ENCODE results near the gene DCAF10. TPM values are rescaled to one million over a fixed set of nuclear protein-coding genes. Genes with fewer than 3 reads are reported as not detected.
A peak's percentile ranks its signal among the peaks of the same experiment; 100 is the strongest.
"Not testable (repeated sequence)": the region's sequence is repeated elsewhere in the genome, so short reads cannot be mapped to it uniquely, and the experiment has no call there.

Gene DCAF10
- total RNA-seq, 1 experiment from 2014 or later: 24.0 TPM

DNA sequence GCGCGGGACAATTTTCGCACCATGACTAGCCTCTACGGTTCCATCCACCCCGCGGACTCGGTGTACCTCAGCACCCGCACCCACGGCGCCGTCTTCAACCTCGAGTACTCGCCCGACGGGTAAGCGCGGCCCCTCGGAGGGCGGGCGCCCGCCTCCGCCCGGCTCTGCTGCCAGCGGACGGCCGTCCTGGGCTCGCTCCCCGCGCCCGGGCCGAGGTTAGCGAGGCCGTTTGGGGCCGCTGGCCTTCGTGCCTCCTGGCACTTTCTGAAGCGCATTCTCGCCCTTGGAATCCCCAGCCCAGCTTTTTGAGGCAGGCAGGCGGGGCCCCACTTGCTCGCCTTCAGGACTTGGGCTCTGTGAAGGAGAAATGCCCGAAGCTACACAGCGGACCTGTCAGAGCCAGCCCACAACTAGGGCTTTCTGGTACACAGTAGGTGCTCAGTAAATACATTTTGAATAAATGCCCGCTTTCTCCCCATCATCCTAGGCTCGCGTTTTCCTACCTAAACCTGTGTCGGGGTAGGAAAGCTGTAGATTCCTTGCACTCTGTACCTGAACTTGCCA, 772 bp downstream of the DCAF10 start:
- POLR2A ChIA-PET (ENCODE audit: low non-redundant PET): interaction anchor here (0.6 to 0.8 kb wide), 3 partner anchors 22 to 316 kb away, joined by 3 to 9 read pairs (median 4); no protein-coding TSS in a partner anchor
- BruUV-seq (replicated peaks): no TSS peak

DNA sequence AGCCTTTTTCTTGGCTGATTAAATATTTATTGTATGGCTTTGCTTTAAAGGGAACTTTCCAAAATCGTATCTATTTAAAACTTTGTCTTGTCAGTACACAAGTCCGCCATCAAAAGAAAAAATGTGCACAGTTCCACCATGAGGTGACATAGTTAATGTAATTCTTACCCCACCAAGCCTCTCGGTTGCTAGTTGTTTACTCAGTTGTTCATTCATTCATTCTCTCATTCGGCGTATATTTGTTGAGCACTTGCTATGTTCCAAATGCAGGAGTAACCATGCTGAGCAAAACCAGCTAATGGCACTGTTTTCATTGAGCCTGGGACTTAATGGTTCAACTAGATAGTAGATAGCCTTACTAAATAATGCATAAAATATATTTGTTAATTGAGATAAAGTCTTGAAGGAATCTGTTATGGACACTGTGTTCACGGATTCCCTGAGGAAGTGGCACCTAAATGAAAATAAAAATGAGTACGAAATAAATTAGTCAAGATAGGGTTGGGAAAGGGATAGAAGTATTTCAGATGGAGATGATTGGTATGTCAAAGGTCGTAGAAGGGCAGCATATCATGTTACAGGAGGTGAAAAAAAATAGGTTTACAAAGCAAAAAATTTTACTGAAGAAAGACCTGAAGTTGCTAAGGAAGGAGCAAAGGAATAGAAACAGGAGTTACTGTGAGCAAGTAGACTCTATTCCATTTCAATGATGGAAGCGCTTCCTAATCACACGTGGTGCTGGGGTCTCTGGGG, 1.5 kb downstream of the DCAF10 start:
- ChIA-PET CTCF (no interaction called here), POLR2A (ENCODE audit: low non-redundant PET) (no interaction called here)
- Histone ChIP-seq H3K36me3 (ENCODE audit: insufficient read depth, low read length, poor library complexity, severe bottlenecking) (no peaks in the 10 kb centered on the region), H3K27ac (ENCODE audit: low read depth, low read length, poor library complexity, severe bottlenecking) (peak overlapping the region; percentile 66), H3K4me3 (ENCODE audit: low read depth, low read length, poor library complexity, severe bottlenecking) (peak overlapping the region; percentile 92), H3K9me3 (ENCODE audit: low read depth, low read length, poor library complexity, severe bottlenecking) (no peaks in the 10 kb centered on the region), H3K27me3 (replicated peaks; ENCODE audit: insufficient read depth, low read depth, low read length, poor library complexity) (no peaks in the 10 kb centered on the region), H3K4me1 (ENCODE audit: insufficient read depth, low read length, poor library complexity, severe bottlenecking) (peaks cover 12% of the 10 kb centered on the region)
- no peak for DNase-seq (ENCODE audit: low spot score)
- TSS peak; percentile 60 for BruUV-seq (replicated peaks)
- intact Hi-C loops (cut with micrococcal nuclease; ENCODE audit: unreplicated experiment): loop anchor here (1.0 kb wide), 1 partner anchor 8 kb away; no protein-coding TSS in a partner anchor
- TF ChIP-seq, protein P1, sequence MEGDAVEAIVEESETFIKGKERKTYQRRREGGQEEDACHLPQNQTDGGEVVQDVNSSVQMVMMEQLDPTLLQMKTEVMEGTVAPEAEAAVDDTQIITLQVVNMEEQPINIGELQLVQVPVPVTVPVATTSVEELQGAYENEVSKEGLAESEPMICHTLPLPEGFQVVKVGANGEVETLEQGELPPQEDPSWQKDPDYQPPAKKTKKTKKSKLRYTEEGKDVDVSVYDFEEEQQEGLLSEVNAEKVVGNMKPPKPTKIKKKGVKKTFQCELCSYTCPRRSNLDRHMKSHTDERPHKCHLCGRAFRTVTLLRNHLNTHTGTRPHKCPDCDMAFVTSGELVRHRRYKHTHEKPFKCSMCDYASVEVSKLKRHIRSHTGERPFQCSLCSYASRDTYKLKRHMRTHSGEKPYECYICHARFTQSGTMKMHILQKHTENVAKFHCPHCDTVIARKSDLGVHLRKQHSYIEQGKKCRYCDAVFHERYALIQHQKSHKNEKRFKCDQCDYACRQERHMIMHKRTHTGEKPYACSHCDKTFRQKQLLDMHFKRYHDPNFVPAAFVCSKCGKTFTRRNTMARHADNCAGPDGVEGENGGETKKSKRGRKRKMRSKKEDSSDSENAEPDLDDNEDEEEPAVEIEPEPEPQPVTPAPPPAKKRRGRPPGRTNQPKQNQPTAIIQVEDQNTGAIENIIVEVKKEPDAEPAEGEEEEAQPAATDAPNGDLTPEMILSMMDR (conservative IDR thresholded peaks at IDR 0.05; ENCODE audit: low read depth, low read length): no peak
- TF ChIP-seq EZH2 (IDR thresholded peaks at IDR 0.05; ENCODE audit: borderline replicate concordance, low read depth, low read length, poor library complexity, severe bottlenecking): no peak

More for the DNA sequence above, 772 bp downstream of the DCAF10 start:
- Histone ChIP-seq H3K4me1 (ENCODE audit: insufficient read depth, low read length, poor library complexity, severe bottlenecking) (peaks cover 12% of the 10 kb centered on the region), H3K27me3 (replicated peaks; ENCODE audit: insufficient read depth, low read depth, low read length, poor library complexity) (no peaks in the 10 kb centered on the region), H3K27ac (ENCODE audit: low read depth, low read length, poor library complexity, severe bottlenecking) (peak overlapping the region; percentile 66), H3K4me3 (ENCODE audit: low read depth, low read length, poor library complexity, severe bottlenecking) (peak overlapping the region; percentile 92), H3K9me3 (ENCODE audit: low read depth, low read length, poor library complexity, severe bottlenecking) (no peaks in the 10 kb centered on the region), H3K36me3 (ENCODE audit: insufficient read depth, low read length, poor library complexity, severe bottlenecking) (no peaks in the 10 kb centered on the region)
- CTCF ChIA-PET: no interaction called here
- intact Hi-C loops (cut with micrococcal nuclease; ENCODE audit: unreplicated experiment): no loop called here
- peak; percentile 15 for DNase-seq (ENCODE audit: low spot score)
- TF ChIP-seq, protein P1 (conservative IDR thresholded peaks at IDR 0.05; ENCODE audit: low read depth, low read length): no peak
- no peak for TF ChIP-seq EZH2 (IDR thresholded peaks at IDR 0.05; ENCODE audit: borderline replicate concordance, low read depth, low read length, poor library complexity, severe bottlenecking)

- DNase-seq (ENCODE audit: low spot score): no peak
- CTCF ChIA-PET: no interaction called here
- no TSS peak for BruUV-seq (replicated peaks)
- no peaks in the 10 kb centered on the region for H3K9me3 ChIP-seq (ENCODE audit: low read depth, low read length, poor library complexity, severe bottlenecking)
- no peak overlapping the region for H3K27ac ChIP-seq (ENCODE audit: low read depth, low read length, poor library complexity, severe bottlenecking)
- H3K4me3 ChIP-seq (ENCODE audit: low read depth, low read length, poor library complexity, severe bottlenecking): no peak overlapping the region
- intact Hi-C loops (cut with micrococcal nuclease; ENCODE audit: unreplicated experiment): no loop called here
- H3K36me3 ChIP-seq (ENCODE audit: insufficient read depth, low read length, poor library complexity, severe bottlenecking): peaks cover 9% of the 10 kb centered on the region
- no peaks in the 10 kb centered on the region for H3K27me3 ChIP-seq (replicated peaks; ENCODE audit: insufficient read depth, low read depth, low read length, poor library complexity)
- no peak for TF ChIP-seq EZH2 (IDR thresholded peaks at IDR 0.05; ENCODE audit: borderline replicate concordance, low read depth, low read length, poor library complexity, severe bottlenecking)
- TF ChIP-seq, protein P1 (conservative IDR thresholded peaks at IDR 0.05; ENCODE audit: low read depth, low read length): no peak
- POLR2A ChIA-PET (ENCODE audit: low non-redundant PET): no interaction called here
- peaks cover 12% of the 10 kb centered on the region for H3K4me1 ChIP-seq (ENCODE audit: insufficient read depth, low read length, poor library complexity, severe bottlenecking)
Observed at GRCh38 chr9:37806271-37806670, 5.7 kb downstream of the DCAF10 start.

GRCh38 chr9:37809676-37810075, 9.1 kb downstream of the DCAF10 start:
- DNase-seq (ENCODE audit: low spot score); H3K4me3 ChIP-seq (ENCODE audit: low read depth, low read length, poor library complexity, severe bottlenecking); H3K27me3 ChIP-seq (replicated peaks; ENCODE audit: insufficient read depth, low read depth, low read length, poor library complexity); CTCF ChIA-PET; H3K9me3 ChIP-seq (ENCODE audit: low read depth, low read length, poor library complexity, severe bottlenecking); BruUV-seq (replicated peaks); H3K27ac ChIP-seq (ENCODE audit: low read depth, low read length, poor library complexity, severe bottlenecking); H3K4me1 ChIP-seq (ENCODE audit: insufficient read depth, low read length, poor library complexity, severe bottlenecking): not testable (repeated sequence)
- H3K36me3 ChIP-seq (ENCODE audit: insufficient read depth, low read length, poor library complexity, severe bottlenecking): peaks cover 12% of the 10 kb centered on the region
- POLR2A ChIA-PET (ENCODE audit: low non-redundant PET): interaction anchor here (0.6 kb wide), 1 partner anchor 25 kb away, joined by 8 read pairs; the partner anchor contains the start of gene EXOSC3
- intact Hi-C loops (cut with micrococcal nuclease; ENCODE audit: unreplicated experiment): loop anchor here (1.0 kb wide), 1 partner anchor 7 kb away; no protein-coding TSS in a partner anchor
